Spinal cord (tissue), 10 donors: ENCODE results near the gene NPLOC4. TPM values are rescaled to one million over a fixed set of nuclear protein-coding genes. Genes with fewer than 3 reads are reported as not detected.

Experiments
- DNase-seq, 6 donors: peaks; one replicate each; pipeline versions ENCODE4 v3.0.0 to v3.0.0-alpha.2; 2013 to 2015; ENCODE audit warnings: low spot score in 6 of 6, low read depth in 4 of 6
- H3K27ac ChIP-seq: one replicate; pipeline ENCODE4 v1.5.1; 2013; ENCODE audit warnings: low read depth, low read length, control low read depth
- H3K27me3 ChIP-seq: one replicate; pipeline ENCODE4 v1.6.1; 2013; ENCODE audit warnings: low read length; ENCODE audit not compliant: control insufficient read depth, insufficient read depth
- H3K36me3 ChIP-seq: one replicate; pipeline ENCODE4 v1.6.1; 2013; ENCODE audit warnings: low read length; ENCODE audit not compliant: control insufficient read depth, insufficient read depth
- H3K4me1 ChIP-seq: one replicate; pipeline ENCODE4 v1.6.1; 2013; ENCODE audit warnings: low read length; ENCODE audit not compliant: control insufficient read depth, insufficient read depth
- H3K4me3 ChIP-seq: one replicate; pipeline ENCODE4 v1.5.1; 2013; ENCODE audit warnings: low read depth, low read length, control low read depth
- H3K9me3 ChIP-seq: one replicate; pipeline ENCODE4 v1.6.1; 2013; ENCODE audit warnings: low read length; ENCODE audit not compliant: control insufficient read depth, insufficient read depth
- WGBS: methylation state at CpG from one replicate; pipeline ENCODE4 v1.1.5; 2013; ENCODE audit warnings: missing lambda C conversion rate; ENCODE audit not compliant: insufficient coverage; 5-methylcytosine and 5-hydroxymethylcytosine counted together
- polyA plus RNA-seq, 2 donors: library from polyadenylated mRNA; unstranded; fragments of 120-200 nt; gene quantifications; one replicate each; pipeline ENCODE4 v1.2.1, GENCODE V29; 2013; ENCODE audit not compliant: insufficient read length in 2 of 2
- total RNA-seq, 2 donors: library from RNA; depleted of rRNA in 1 of 2; stranded (reverse); fragments of 120-200 nt in 1 of 2; fragments of >200 nt in 1 of 2; gene quantifications; one replicate each; pipeline versions ENCODE4 v1.2.3 to v1.2.4, GENCODE V29; 2013 to 2014
- donor health status: healthy.

Gene NPLOC4
- total and polyA plus RNA-seq, 4 donors, result 38.8 to 60.6 (median 43.1) TPM

- DNase-seq, result peak; percentile 49 to 93 (median 66)
- 3% methylated on average over 11 of the region's 19 CpGs for WGBS
- H3K4me1 ChIP-seq, result peaks cover 39% of the 10 kb centered on the region
- peak overlapping the region; percentile 86 for H3K27ac ChIP-seq
- H3K27me3 ChIP-seq, result no peaks in the 10 kb centered on the region
- H3K36me3 ChIP-seq, result peaks cover 62% of the 10 kb centered on the region
- no peaks in the 10 kb centered on the region for H3K9me3 ChIP-seq
- H3K4me3 ChIP-seq, result peak overlapping the region; percentile 86
Observed at GRCh38 chr17:81553018-81553615, 83.8 kb downstream of the NPLOC4 start.

GRCh38 chr17:81552244-81553017 is 84.5 kb downstream of the NPLOC4 start, which contains the start of gene FAAP100:
FAAP100 (minus strand) TSS chr17:81552353; CDS start chr17:81552330, 23 bp downstream.
- Histone ChIP-seq H3K9me3 (no peaks in the 10 kb centered on the region), H3K36me3 (peaks cover 62% of the 10 kb centered on the region), H3K27ac (peak within 1 kb of the TSS; percentile 86), H3K4me3 (peak within 1 kb of the TSS; percentile 86), H3K4me1 (peaks cover 39% of the 10 kb centered on the region), H3K27me3 (no peaks in the 10 kb centered on the region)
- peak; percentile 67 to 95 (median 72) for DNase-seq
- 0% methylated on average over 85 of the region's 85 CpGs for WGBS

GRCh38 chr17:81551458-81552243 is 85.3 kb downstream of the NPLOC4 start:
- Histone ChIP-seq H3K36me3 (peaks cover 62% of the 10 kb centered on the region), H3K4me3 (peak overlapping the region; percentile 86), H3K27me3 (no peaks in the 10 kb centered on the region), H3K9me3 (no peaks in the 10 kb centered on the region), H3K27ac (no peak overlapping the region), H3K4me1 (peaks cover 39% of the 10 kb centered on the region)
- DNase-seq, result peak in 2 of 6 donors; percentile 11 to 24
- 1% methylated on average over 69 of the region's 69 CpGs for WGBS

GRCh38 chr17:81550830-81551457 is 86.0 kb downstream of the NPLOC4 start:
- Histone ChIP-seq H3K27ac (no peak overlapping the region), H3K4me3 (peak overlapping the region; percentile 86), H3K27me3 (no peaks in the 10 kb centered on the region), H3K4me1 (peaks cover 39% of the 10 kb centered on the region), H3K9me3 (no peaks in the 10 kb centered on the region), H3K36me3 (peaks cover 62% of the 10 kb centered on the region)
- WGBS, result 83% methylated on average over 27 of the region's 27 CpGs
- DNase-seq, result no peak

GRCh38 chr17:81550285-81550684 is 86.6 kb downstream of the NPLOC4 start:
- Histone ChIP-seq H3K27me3 (no peaks in the 10 kb centered on the region), H3K27ac (no peak overlapping the region), H3K4me1 (peaks cover 39% of the 10 kb centered on the region), H3K36me3 (peaks cover 65% of the 10 kb centered on the region), H3K4me3 (no peak overlapping the region), H3K9me3 (no peaks in the 10 kb centered on the region)
- DNase-seq, result no peak
- WGBS, result 88% methylated on average over 15 of the region's 15 CpGs

- no peaks in the 10 kb centered on the region for H3K9me3 ChIP-seq
- DNase-seq, result no peak
- H3K36me3 ChIP-seq, result peaks cover 69% of the 10 kb centered on the region
- no peak overlapping the region for H3K4me3 ChIP-seq
- no peak overlapping the region for H3K27ac ChIP-seq
- H3K4me1 ChIP-seq, result peaks cover 39% of the 10 kb centered on the region
- 90% methylated on average over 7 of the region's 8 CpGs for WGBS
- no peaks in the 10 kb centered on the region for H3K27me3 ChIP-seq
Observed at GRCh38 chr17:81549826-81550225, 87.1 kb downstream of the NPLOC4 start.

- WGBS, result 89% methylated on average over 15 of the region's 16 CpGs
- Histone ChIP-seq H3K36me3 (peaks cover 77% of the 10 kb centered on the region), H3K27ac (no peak overlapping the region), H3K4me3 (no peak overlapping the region), H3K4me1 (peaks cover 36% of the 10 kb centered on the region), H3K9me3 (no peaks in the 10 kb centered on the region), H3K27me3 (no peaks in the 10 kb centered on the region)
- DNase-seq, result no peak
Observed at GRCh38 chr17:81549031-81549557, 87.8 kb downstream of the NPLOC4 start.

- H3K36me3 ChIP-seq, result peaks cover 88% of the 10 kb centered on the region
- H3K27me3 ChIP-seq, result no peaks in the 10 kb centered on the region
- no peak overlapping the region for H3K27ac ChIP-seq
- H3K4me1 ChIP-seq, result peaks cover 21% of the 10 kb centered on the region
- no peaks in the 10 kb centered on the region for H3K9me3 ChIP-seq
- 87% methylated on average over 13 of the region's 14 CpGs for WGBS
- no peak overlapping the region for H3K4me3 ChIP-seq
- no peak for DNase-seq
Observed at GRCh38 chr17:81547614-81547982, 89.3 kb downstream of the NPLOC4 start.
